Fibroblast of villous mesenchyme (primary cell): ENCODE measurements around the gene DNAI2. TPM values are rescaled to one million over a fixed set of nuclear protein-coding genes. Genes with fewer than 3 reads are reported as not detected.

Source experiments
- DNase-seq: peaks from one replicate; pipeline ENCODE4 v3.0.0-alpha.2; 2010; ENCODE audit warnings: low read depth
- H3K4me3 ChIP-seq: 2 replicates; pipeline ENCODE4 v1.5.1; 2011; ENCODE audit warnings: low read depth, mild to moderate bottlenecking, low read length
- CTCF ChIP-seq: IDR thresholded peaks from 2 replicates; pipeline ENCODE4 v1.5.1; 2012; ENCODE audit warnings: low read depth, mild to moderate bottlenecking, low read length; ENCODE audit not compliant: insufficient read depth
- total RNA-seq: library from RNA; depleted of rRNA; stranded (reverse); fragments of >200 nt; gene quantifications from 2 replicates; pipeline ENCODE4 v1.2.3, GENCODE V29; 2012

The DNAI2 gene
- total RNA-seq, 1 donor = not detected

- H3K4me3 ChIP-seq = no peak overlapping the region
- no peak for TF ChIP-seq CTCF
- no peak for DNase-seq
These were observed 83.4 kb downstream of the DNAI2 start for GRCh38 chr17:74357466-74357809.

GRCh38 chr17:74358697-74359096 is 84.7 kb downstream of the DNAI2 start:
- no peak overlapping the region for H3K4me3 ChIP-seq
- DNase-seq = no peak
- TF ChIP-seq CTCF = no peak

- no peak for TF ChIP-seq CTCF
- no peak overlapping the region for H3K4me3 ChIP-seq
- DNase-seq = no peak
These were observed 85.9 kb downstream of the DNAI2 start for GRCh38 chr17:74359916-74360315.

GRCh38 chr17:74360899-74361229 is 86.8 kb downstream of the DNAI2 start:
- TF ChIP-seq CTCF = no peak
- no peak for DNase-seq
- no peak overlapping the region for H3K4me3 ChIP-seq

- peak; percentile 21 for DNase-seq
- no peak within 1 kb of the TSS for H3K4me3 ChIP-seq
- TF ChIP-seq CTCF = peak; percentile 61
These were observed 87.4 kb downstream of the DNAI2 start, which contains the start of gene BTBD17 for GRCh38 chr17:74361230-74362068. Gene BTBD17 (minus strand): TSS chr17:74361868. CDS start chr17:74361819, 49 bp downstream.

- H3K4me3 ChIP-seq = no peak overlapping the region
- no peak for DNase-seq
- TF ChIP-seq CTCF = no peak
These were observed 88.0 kb downstream of the DNAI2 start for GRCh38 chr17:74362069-74362405.
